ENCODE measurements around the gene MED15.

MED15 gene

GRCh38 chr22:20583471-20583922 is 76.1 kb downstream of the MED15 start:
- peak; percentile 44 for DNase-seq
- no peak overlapping the region for H3K27ac ChIP-seq (ENCODE audit: low read depth, low read length)
- no peak overlapping the region for H3K4me2 ChIP-seq (ENCODE audit: low read length)
- H3K4me3 ChIP-seq (ENCODE audit: low read length): no peak overlapping the region
- no peak overlapping the region for H2BK5ac ChIP-seq (ENCODE audit: low read length)
- no peak overlapping the region for H2BK15ac ChIP-seq (replicated peaks; ENCODE audit: low read depth)
- peaks cover 2% of the 10 kb centered on the region for H3K36me3 ChIP-seq (ENCODE audit: control insufficient read depth, insufficient read depth, low read length)
- H3K23ac ChIP-seq (ENCODE audit: low read length): no peak overlapping the region
- H2BK120ac ChIP-seq (ENCODE audit: low read depth, low read length): no peak overlapping the region
- no peak overlapping the region for H4K5ac ChIP-seq (ENCODE audit: low read length)
- no peaks in the 10 kb centered on the region for H3K79me2 ChIP-seq (ENCODE audit: control insufficient read depth, insufficient read depth, low read length)
- no peak overlapping the region for H3K56ac ChIP-seq (ENCODE audit: low read length)
- WGBS (ENCODE audit: extremely low coverage, insufficient coverage, low lambda C conversion rate): no CpG with 5 or more reads among the region's 4 CpGs
- no peaks in the 10 kb centered on the region for H3K4me1 ChIP-seq (ENCODE audit: control insufficient read depth, low read depth, low read length)
- H3K18ac ChIP-seq (ENCODE audit: low read length): no peak overlapping the region
- no peak overlapping the region for H4K8ac ChIP-seq (ENCODE audit: low read depth, low read length)
- H3K79me1 ChIP-seq (ENCODE audit: low read length): no peaks in the 10 kb centered on the region
- H3K27me3 ChIP-seq (ENCODE audit: insufficient read depth, low read length, poor library complexity): no peaks in the 10 kb centered on the region
- no peak overlapping the region for H2AK5ac ChIP-seq (ENCODE audit: low read length)
- H3K4ac ChIP-seq (ENCODE audit: low read depth, low read length): no peak overlapping the region
- no peak overlapping the region for H3K9ac ChIP-seq (ENCODE audit: low read length)

DNA sequence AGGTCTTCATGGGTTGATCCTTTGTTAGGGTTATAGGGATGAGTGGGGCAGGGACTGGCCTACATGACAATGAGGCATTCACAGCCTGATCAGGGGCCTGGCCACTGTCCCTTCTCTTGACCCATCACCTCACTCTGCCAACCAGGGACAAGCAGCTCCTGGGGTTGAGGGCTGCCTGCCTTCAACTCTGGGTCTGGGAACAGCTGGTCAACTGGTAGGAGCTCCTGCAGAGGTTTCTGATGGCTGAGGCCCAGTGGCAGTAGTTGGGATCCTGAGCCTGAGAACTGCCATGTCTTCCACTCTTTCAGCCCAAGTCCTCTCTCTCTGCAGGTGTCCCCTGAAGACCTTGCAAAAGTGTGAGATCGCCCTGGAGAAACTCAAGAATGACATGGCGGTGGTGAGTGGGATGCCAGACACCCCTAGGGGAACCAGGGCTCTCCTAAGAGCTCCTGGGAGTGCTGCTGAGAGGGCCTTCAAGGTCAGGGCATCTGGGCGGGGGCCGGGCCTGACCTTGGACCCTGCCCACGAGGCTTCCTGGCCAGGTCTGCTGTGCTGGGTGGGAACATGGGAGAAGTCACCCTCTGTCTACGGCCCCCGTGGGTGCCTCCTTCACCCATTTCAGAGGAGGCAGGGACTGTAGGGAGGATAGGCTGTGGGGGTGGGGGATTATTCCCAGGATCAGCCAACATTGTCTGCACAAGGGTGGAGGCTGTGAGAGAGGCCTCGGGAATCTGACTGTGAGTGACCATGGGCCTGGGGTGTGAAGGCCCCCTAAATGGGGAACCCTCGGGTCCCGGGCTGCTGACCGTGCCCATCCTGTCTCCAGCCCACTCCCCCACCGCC is 76.8 kb downstream of the MED15 start:
- H3K27me3 ChIP-seq (ENCODE audit: insufficient read depth, low read length, poor library complexity): no peaks in the 10 kb centered on the region
- DNase-seq: no peak
- no peak overlapping the region for H3K18ac ChIP-seq (ENCODE audit: low read length)
- H2AK5ac ChIP-seq (ENCODE audit: low read length): no peak overlapping the region
- no peak overlapping the region for H3K23ac ChIP-seq (ENCODE audit: low read length)
- H3K79me1 ChIP-seq (ENCODE audit: low read length): no peaks in the 10 kb centered on the region
- no peaks in the 10 kb centered on the region for H3K4me1 ChIP-seq (ENCODE audit: control insufficient read depth, low read depth, low read length)
- no peak overlapping the region for H3K4ac ChIP-seq (ENCODE audit: low read depth, low read length)
- H3K9ac ChIP-seq (ENCODE audit: low read length): no peak overlapping the region
- no peak overlapping the region for H4K8ac ChIP-seq (ENCODE audit: low read depth, low read length)
- H3K4me3 ChIP-seq (ENCODE audit: low read length): no peak overlapping the region
- H3K79me2 ChIP-seq (ENCODE audit: control insufficient read depth, insufficient read depth, low read length): no peaks in the 10 kb centered on the region
- peaks cover 2% of the 10 kb centered on the region for H3K36me3 ChIP-seq (ENCODE audit: control insufficient read depth, insufficient read depth, low read length)
- H2BK120ac ChIP-seq (ENCODE audit: low read depth, low read length): no peak overlapping the region
- H3K4me2 ChIP-seq (ENCODE audit: low read length): no peak overlapping the region
- no peak overlapping the region for H4K5ac ChIP-seq (ENCODE audit: low read length)
- no peak overlapping the region for H2BK5ac ChIP-seq (ENCODE audit: low read length)
- H3K56ac ChIP-seq (ENCODE audit: low read length): no peak overlapping the region
- no peak overlapping the region for H3K27ac ChIP-seq (ENCODE audit: low read depth, low read length)
- H2BK15ac ChIP-seq (replicated peaks; ENCODE audit: low read depth): no peak overlapping the region
- whole genome bisulfite sequencing (ENCODE audit: extremely low coverage, insufficient coverage, low lambda C conversion rate): no CpG with 5 or more reads among the region's 12 CpGs

DNA sequence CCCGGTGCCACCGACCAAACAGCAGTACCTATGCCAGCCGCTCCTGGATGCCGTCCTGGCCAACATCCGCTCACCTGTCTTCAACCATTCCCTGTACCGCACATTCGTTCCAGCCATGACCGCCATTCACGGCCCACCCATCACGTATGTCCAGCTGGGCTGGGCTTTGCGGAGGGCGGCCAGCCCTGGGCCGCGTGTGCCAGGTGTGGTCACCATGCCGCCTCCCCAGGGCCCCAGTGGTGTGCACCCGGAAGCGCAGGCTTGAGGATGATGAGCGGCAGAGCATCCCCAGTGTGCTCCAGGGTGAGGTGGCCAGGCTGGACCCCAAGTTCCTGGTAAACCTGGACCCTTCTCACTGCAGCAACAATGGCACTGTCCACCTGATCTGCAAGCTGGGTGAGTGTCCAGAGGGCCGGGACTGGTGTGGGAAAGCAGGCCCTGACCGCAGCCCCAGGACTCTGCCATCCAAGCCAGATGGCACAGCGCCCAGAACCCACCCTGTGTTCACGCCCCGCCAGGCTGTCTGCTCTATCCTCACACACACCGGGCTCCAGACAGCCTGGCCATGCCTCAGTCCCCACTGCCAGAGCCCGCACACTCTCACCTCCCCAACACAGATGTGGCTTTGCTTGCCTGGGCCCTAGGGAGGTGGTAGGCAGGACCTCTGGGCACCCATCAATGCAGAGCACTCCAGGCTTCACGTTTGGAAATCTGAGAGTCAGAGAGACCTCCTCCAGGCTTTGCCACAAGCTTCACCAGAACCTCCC is 77.6 kb downstream of the MED15 start:
- Histone ChIP-seq H2BK15ac (replicated peaks; ENCODE audit: low read depth) (no peak overlapping the region), H3K27ac (ENCODE audit: low read depth, low read length) (no peak overlapping the region), H3K79me2 (ENCODE audit: control insufficient read depth, insufficient read depth, low read length) (no peaks in the 10 kb centered on the region), H2AK5ac (ENCODE audit: low read length) (no peak overlapping the region), H3K79me1 (ENCODE audit: low read length) (no peaks in the 10 kb centered on the region), H2BK120ac (ENCODE audit: low read depth, low read length) (no peak overlapping the region), H3K36me3 (ENCODE audit: control insufficient read depth, insufficient read depth, low read length) (peaks cover 2% of the 10 kb centered on the region), H3K4me2 (ENCODE audit: low read length) (no peak overlapping the region), H3K18ac (ENCODE audit: low read length) (no peak overlapping the region), H3K9ac (ENCODE audit: low read length) (no peak overlapping the region), H3K4ac (ENCODE audit: low read depth, low read length) (no peak overlapping the region), H4K8ac (ENCODE audit: low read depth, low read length) (no peak overlapping the region), H3K23ac (ENCODE audit: low read length) (no peak overlapping the region), H3K4me3 (ENCODE audit: low read length) (no peak overlapping the region), H3K56ac (ENCODE audit: low read length) (no peak overlapping the region), H3K4me1 (ENCODE audit: control insufficient read depth, low read depth, low read length) (no peaks in the 10 kb centered on the region), H2BK5ac (ENCODE audit: low read length) (no peak overlapping the region), H4K5ac (ENCODE audit: low read length) (no peak overlapping the region), H3K27me3 (ENCODE audit: insufficient read depth, low read length, poor library complexity) (no peaks in the 10 kb centered on the region)
- no peak for DNase-seq
- WGBS (ENCODE audit: extremely low coverage, insufficient coverage, low lambda C conversion rate): no CpG with 5 or more reads among the region's 26 CpGs

DNA sequence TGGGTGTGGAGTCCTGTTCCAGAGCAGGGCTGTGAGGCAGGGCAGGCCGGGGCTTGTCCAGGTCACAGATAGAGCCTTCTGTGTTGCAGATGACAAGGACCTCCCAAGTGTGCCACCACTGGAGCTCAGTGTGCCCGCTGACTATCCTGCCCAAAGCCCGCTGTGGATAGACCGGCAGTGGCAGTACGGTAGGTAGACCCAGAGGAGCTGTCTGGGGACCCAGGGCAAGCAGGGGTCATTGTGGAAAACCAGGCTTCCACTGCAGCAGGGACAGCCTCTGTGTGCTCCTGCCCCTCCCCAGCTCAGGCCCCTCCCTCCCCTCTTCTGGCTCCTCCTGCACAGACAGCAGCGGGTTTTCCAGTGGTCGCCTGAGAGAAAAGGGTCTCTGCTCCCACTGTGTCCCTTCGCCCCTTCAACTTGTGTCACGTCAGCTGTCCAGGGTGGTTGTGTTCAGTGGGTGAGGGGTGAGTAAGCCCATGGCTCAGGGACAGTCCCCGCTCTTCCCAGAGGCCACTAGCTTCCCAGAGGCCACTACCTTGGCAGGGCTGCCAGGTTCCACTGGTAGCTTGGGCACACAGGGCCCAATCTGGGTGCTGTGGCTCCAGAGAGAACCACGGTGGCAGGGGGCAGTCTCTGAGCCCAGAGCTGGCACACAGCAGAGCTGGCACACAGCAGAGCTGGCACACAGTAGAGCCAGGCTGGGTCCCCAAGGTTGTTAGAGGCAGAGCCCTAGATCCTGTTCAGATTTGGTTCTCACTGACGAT is 78.4 kb downstream of the MED15 start:
- H3K56ac ChIP-seq (ENCODE audit: low read length): no peak overlapping the region
- H3K4me3 ChIP-seq (ENCODE audit: low read length): no peak overlapping the region
- H3K23ac ChIP-seq (ENCODE audit: low read length): no peak overlapping the region
- H3K18ac ChIP-seq (ENCODE audit: low read length): no peak overlapping the region
- H3K27ac ChIP-seq (ENCODE audit: low read depth, low read length): no peak overlapping the region
- no peaks in the 10 kb centered on the region for H3K79me2 ChIP-seq (ENCODE audit: control insufficient read depth, insufficient read depth, low read length)
- WGBS (ENCODE audit: extremely low coverage, insufficient coverage, low lambda C conversion rate): no CpG with 5 or more reads among the region's 12 CpGs
- H2AK5ac ChIP-seq (ENCODE audit: low read length): no peak overlapping the region
- H4K5ac ChIP-seq (ENCODE audit: low read length): no peak overlapping the region
- no peak overlapping the region for H2BK5ac ChIP-seq (ENCODE audit: low read length)
- H4K8ac ChIP-seq (ENCODE audit: low read depth, low read length): no peak overlapping the region
- H3K4ac ChIP-seq (ENCODE audit: low read depth, low read length): no peak overlapping the region
- no peaks in the 10 kb centered on the region for H3K79me1 ChIP-seq (ENCODE audit: low read length)
- no peaks in the 10 kb centered on the region for H3K27me3 ChIP-seq (ENCODE audit: insufficient read depth, low read length, poor library complexity)
- peaks cover 2% of the 10 kb centered on the region for H3K36me3 ChIP-seq (ENCODE audit: control insufficient read depth, insufficient read depth, low read length)
- no peak overlapping the region for H2BK120ac ChIP-seq (ENCODE audit: low read depth, low read length)
- H3K4me1 ChIP-seq (ENCODE audit: control insufficient read depth, low read depth, low read length): no peaks in the 10 kb centered on the region
- no peak overlapping the region for H3K9ac ChIP-seq (ENCODE audit: low read length)
- no peak overlapping the region for H2BK15ac ChIP-seq (replicated peaks; ENCODE audit: low read depth)
- DNase-seq: no peak
- H3K4me2 ChIP-seq (ENCODE audit: low read length): no peak overlapping the region

- Histone ChIP-seq H2AK5ac (ENCODE audit: low read length) (no peak overlapping the region), H2BK15ac (replicated peaks; ENCODE audit: low read depth) (no peak overlapping the region), H3K56ac (ENCODE audit: low read length) (no peak overlapping the region), H2BK5ac (ENCODE audit: low read length) (no peak overlapping the region), H3K9ac (ENCODE audit: low read length) (no peak overlapping the region), H3K36me3 (ENCODE audit: control insufficient read depth, insufficient read depth, low read length) (peaks cover 2% of the 10 kb centered on the region), H3K23ac (ENCODE audit: low read length) (no peak overlapping the region), H3K4ac (ENCODE audit: low read depth, low read length) (no peak overlapping the region), H3K27ac (ENCODE audit: low read depth, low read length) (no peak overlapping the region), H4K8ac (ENCODE audit: low read depth, low read length) (no peak overlapping the region), H3K4me2 (ENCODE audit: low read length) (no peak overlapping the region), H3K27me3 (ENCODE audit: insufficient read depth, low read length, poor library complexity) (no peaks in the 10 kb centered on the region), H4K5ac (ENCODE audit: low read length) (no peak overlapping the region), H3K18ac (ENCODE audit: low read length) (no peak overlapping the region), H3K4me3 (ENCODE audit: low read length) (no peak overlapping the region), H3K79me2 (ENCODE audit: control insufficient read depth, insufficient read depth, low read length) (no peaks in the 10 kb centered on the region), H3K79me1 (ENCODE audit: low read length) (no peaks in the 10 kb centered on the region), H3K4me1 (ENCODE audit: control insufficient read depth, low read depth, low read length) (no peaks in the 10 kb centered on the region), H2BK120ac (ENCODE audit: low read depth, low read length) (no peak overlapping the region)
- no CpG with 5 or more reads among the region's 22 CpGs for WGBS (ENCODE audit: extremely low coverage, insufficient coverage, low lambda C conversion rate)
- DNase-seq: no peak
Observed at GRCh38 chr22:20586403-20586745, 79.0 kb downstream of the MED15 start.

Measured in mesendoderm (in vitro differentiated cells).